H1 (cell line): ENCODE results near the gene DZIP1L.

Experiments
- CEBPB ChIP-seq: IDR thresholded peaks from 2 replicates; pipeline ENCODE4 v1.6.1; 2012; ENCODE audit warnings: low read depth, low read length
- CREB1 ChIP-seq: IDR thresholded peaks from 2 replicates; pipeline ENCODE4 v1.6.1; 2012; ENCODE audit warnings: inconsistent platforms
- EP300 ChIP-seq, 2 experiments: IDR thresholded peaks; 1 replicate in 1 of 2; 2 replicates in 1 of 2; pipeline ENCODE4 v1.6.1; 2011 to 2012; ENCODE audit warnings: low read depth in 2 of 2, low read length in 2 of 2, mild to moderate bottlenecking in 2 of 2, borderline replicate concordance in 1 of 2, inconsistent platforms in 1 of 2, moderate library complexity in 1 of 2
- FOSL1 ChIP-seq: IDR thresholded peaks from 2 replicates; pipeline ENCODE4 v1.6.1; 2011; ENCODE audit warnings: mild to moderate bottlenecking, low read depth, low read length, moderate library complexity; ENCODE audit not compliant: insufficient read depth
- HDAC2 ChIP-seq, 2 experiments: fragments of 300-600 bp in 1 of 2; sonication (generic) in 1 of 2; IDR thresholded peaks; 2 replicates each; pipeline ENCODE4 v1.6.1; 2011 to 2012; ENCODE audit warnings: low read depth in 2 of 2, low read length in 2 of 2, mild to moderate bottlenecking in 2 of 2, moderate library complexity in 2 of 2, borderline replicate concordance in 1 of 2, inconsistent platforms in 1 of 2
- JUND ChIP-seq: IDR thresholded peaks from 2 replicates; pipeline ENCODE4 v1.6.1; 2011; ENCODE audit warnings: mild to moderate bottlenecking, improper control_type of control experiment, low read length
- POLR2A ChIP-seq, 2 experiments: IDR thresholded peaks; 1 replicate in 1 of 2; 2 replicates in 1 of 2; pipeline ENCODE4 v1.6.1; 2011; ENCODE audit warnings: low read depth in 2 of 2, low read length in 2 of 2, mild to moderate bottlenecking in 2 of 2; ENCODE audit errors: control extremely low read depth in 1 of 2
- POLR2AphosphoS5 ChIP-seq: IDR thresholded peaks from 2 replicates; pipeline ENCODE4 v1.6.1; 2011; ENCODE audit warnings: low read depth, low read length
- RXRA ChIP-seq: IDR thresholded peaks from 2 replicates; pipeline ENCODE4 v1.6.1; 2011; ENCODE audit warnings: low read depth, mild to moderate bottlenecking, low read length, moderate library complexity; ENCODE audit not compliant: insufficient read depth
- SIN3A ChIP-seq, 2 experiments: IDR thresholded peaks in 1 of 2; conservative IDR thresholded peaks in 1 of 2; 2 replicates each; pipeline ENCODE4 v1.6.1; 2011 to 2012; ENCODE audit warnings: low read length in 2 of 2, improper control_type of control experiment in 1 of 2, low read depth in 1 of 2, mild to moderate bottlenecking in 1 of 2
- TAF7 ChIP-seq: optimal IDR thresholded peaks from 2 replicates; pipeline ENCODE3; 2011; ENCODE audit warnings: low read depth, mild to moderate bottlenecking, inconsistent platforms, low read length, moderate library complexity, borderline replicate concordance
- TF ChIP-seq, protein P1 (sequence below): fragments of 300-600 bp; sonication (generic); IDR thresholded peaks from 2 replicates; pipeline ENCODE4 v1.7.1; 2012; ENCODE audit warnings: low read length, moderate library complexity, mild to moderate bottlenecking, inconsistent platforms; ENCODE audit not compliant: insufficient replicate concordance
- TF ChIP-seq, protein P2 (sequence below), 3 experiments: IDR thresholded peaks; 1 replicate in 2 of 3; 2 replicates in 1 of 3; pipeline versions ENCODE4 v1.5.1 to v1.6.1; 2011; ENCODE audit warnings: low read length in 3 of 3, mild to moderate bottlenecking in 3 of 3, inconsistent platforms in 2 of 3, low read depth in 1 of 3, moderate library complexity in 1 of 3; ENCODE audit not compliant: insufficient read depth in 1 of 3; ENCODE audit errors: control extremely low read depth in 1 of 3

DNA sequence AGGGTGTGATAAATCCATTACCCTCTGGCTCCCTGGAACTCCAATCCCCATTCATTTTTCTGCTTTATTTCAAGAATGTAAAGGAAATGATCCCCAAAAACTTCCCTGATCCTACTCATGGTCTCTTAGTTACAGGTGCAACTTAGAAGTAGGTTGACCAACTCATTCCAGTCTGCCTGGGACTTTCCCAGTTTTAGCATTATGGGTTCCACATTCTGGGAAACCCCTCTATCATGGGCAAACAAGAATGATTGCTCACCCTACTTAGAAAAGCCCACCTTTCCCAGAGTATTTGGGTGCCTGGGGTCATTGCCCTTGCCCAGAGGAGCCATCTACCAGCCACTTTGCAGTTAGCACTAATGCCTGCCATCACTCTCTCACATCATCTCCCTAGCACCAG, 89.9 kb downstream of the DZIP1L start:
- TF ChIP-seq, protein P1, sequence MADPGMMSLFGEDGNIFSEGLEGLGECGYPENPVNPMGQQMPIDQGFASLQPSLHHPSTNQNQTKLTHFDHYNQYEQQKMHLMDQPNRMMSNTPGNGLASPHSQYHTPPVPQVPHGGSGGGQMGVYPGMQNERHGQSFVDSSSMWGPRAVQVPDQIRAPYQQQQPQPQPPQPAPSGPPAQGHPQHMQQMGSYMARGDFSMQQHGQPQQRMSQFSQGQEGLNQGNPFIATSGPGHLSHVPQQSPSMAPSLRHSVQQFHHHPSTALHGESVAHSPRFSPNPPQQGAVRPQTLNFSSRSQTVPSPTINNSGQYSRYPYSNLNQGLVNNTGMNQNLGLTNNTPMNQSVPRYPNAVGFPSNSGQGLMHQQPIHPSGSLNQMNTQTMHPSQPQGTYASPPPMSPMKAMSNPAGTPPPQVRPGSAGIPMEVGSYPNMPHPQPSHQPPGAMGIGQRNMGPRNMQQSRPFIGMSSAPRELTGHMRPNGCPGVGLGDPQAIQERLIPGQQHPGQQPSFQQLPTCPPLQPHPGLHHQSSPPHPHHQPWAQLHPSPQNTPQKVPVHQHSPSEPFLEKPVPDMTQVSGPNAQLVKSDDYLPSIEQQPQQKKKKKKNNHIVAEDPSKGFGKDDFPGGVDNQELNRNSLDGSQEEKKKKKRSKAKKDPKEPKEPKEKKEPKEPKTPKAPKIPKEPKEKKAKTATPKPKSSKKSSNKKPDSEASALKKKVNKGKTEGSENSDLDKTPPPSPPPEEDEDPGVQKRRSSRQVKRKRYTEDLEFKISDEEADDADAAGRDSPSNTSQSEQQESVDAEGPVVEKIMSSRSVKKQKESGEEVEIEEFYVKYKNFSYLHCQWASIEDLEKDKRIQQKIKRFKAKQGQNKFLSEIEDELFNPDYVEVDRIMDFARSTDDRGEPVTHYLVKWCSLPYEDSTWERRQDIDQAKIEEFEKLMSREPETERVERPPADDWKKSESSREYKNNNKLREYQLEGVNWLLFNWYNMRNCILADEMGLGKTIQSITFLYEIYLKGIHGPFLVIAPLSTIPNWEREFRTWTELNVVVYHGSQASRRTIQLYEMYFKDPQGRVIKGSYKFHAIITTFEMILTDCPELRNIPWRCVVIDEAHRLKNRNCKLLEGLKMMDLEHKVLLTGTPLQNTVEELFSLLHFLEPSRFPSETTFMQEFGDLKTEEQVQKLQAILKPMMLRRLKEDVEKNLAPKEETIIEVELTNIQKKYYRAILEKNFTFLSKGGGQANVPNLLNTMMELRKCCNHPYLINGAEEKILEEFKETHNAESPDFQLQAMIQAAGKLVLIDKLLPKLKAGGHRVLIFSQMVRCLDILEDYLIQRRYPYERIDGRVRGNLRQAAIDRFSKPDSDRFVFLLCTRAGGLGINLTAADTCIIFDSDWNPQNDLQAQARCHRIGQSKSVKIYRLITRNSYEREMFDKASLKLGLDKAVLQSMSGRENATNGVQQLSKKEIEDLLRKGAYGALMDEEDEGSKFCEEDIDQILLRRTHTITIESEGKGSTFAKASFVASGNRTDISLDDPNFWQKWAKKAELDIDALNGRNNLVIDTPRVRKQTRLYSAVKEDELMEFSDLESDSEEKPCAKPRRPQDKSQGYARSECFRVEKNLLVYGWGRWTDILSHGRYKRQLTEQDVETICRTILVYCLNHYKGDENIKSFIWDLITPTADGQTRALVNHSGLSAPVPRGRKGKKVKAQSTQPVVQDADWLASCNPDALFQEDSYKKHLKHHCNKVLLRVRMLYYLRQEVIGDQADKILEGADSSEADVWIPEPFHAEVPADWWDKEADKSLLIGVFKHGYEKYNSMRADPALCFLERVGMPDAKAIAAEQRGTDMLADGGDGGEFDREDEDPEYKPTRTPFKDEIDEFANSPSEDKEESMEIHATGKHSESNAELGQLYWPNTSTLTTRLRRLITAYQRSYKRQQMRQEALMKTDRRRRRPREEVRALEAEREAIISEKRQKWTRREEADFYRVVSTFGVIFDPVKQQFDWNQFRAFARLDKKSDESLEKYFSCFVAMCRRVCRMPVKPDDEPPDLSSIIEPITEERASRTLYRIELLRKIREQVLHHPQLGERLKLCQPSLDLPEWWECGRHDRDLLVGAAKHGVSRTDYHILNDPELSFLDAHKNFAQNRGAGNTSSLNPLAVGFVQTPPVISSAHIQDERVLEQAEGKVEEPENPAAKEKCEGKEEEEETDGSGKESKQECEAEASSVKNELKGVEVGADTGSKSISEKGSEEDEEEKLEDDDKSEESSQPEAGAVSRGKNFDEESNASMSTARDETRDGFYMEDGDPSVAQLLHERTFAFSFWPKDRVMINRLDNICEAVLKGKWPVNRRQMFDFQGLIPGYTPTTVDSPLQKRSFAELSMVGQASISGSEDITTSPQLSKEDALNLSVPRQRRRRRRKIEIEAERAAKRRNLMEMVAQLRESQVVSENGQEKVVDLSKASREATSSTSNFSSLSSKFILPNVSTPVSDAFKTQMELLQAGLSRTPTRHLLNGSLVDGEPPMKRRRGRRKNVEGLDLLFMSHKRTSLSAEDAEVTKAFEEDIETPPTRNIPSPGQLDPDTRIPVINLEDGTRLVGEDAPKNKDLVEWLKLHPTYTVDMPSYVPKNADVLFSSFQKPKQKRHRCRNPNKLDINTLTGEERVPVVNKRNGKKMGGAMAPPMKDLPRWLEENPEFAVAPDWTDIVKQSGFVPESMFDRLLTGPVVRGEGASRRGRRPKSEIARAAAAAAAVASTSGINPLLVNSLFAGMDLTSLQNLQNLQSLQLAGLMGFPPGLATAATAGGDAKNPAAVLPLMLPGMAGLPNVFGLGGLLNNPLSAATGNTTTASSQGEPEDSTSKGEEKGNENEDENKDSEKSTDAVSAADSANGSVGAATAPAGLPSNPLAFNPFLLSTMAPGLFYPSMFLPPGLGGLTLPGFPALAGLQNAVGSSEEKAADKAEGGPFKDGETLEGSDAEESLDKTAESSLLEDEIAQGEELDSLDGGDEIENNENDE = no peak
- TF ChIP-seq JUND = no peak
- TF ChIP-seq, protein P2, sequence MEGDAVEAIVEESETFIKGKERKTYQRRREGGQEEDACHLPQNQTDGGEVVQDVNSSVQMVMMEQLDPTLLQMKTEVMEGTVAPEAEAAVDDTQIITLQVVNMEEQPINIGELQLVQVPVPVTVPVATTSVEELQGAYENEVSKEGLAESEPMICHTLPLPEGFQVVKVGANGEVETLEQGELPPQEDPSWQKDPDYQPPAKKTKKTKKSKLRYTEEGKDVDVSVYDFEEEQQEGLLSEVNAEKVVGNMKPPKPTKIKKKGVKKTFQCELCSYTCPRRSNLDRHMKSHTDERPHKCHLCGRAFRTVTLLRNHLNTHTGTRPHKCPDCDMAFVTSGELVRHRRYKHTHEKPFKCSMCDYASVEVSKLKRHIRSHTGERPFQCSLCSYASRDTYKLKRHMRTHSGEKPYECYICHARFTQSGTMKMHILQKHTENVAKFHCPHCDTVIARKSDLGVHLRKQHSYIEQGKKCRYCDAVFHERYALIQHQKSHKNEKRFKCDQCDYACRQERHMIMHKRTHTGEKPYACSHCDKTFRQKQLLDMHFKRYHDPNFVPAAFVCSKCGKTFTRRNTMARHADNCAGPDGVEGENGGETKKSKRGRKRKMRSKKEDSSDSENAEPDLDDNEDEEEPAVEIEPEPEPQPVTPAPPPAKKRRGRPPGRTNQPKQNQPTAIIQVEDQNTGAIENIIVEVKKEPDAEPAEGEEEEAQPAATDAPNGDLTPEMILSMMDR (IDR thresholded peaks at IDR 0.05; ENCODE audit: control extremely low read depth in 1 of 3, insufficient read depth in 1 of 3, low read depth in 1 of 3, low read length in 3 of 3) = no peak
- no peak for TF ChIP-seq HDAC2 (IDR thresholded peaks at IDR 0.05; ENCODE audit: borderline replicate concordance in 1 of 2, low read depth in 2 of 2, low read length in 2 of 2)
- no peak for TF ChIP-seq POLR2AphosphoS5
- no peak for TF ChIP-seq CEBPB
- no peak for TF ChIP-seq CREB1
- no peak for TF ChIP-seq EP300 (IDR thresholded peaks at IDR 0.05; ENCODE audit: borderline replicate concordance in 1 of 2, low read depth in 2 of 2, low read length in 2 of 2)
- no peak for TF ChIP-seq POLR2A (IDR thresholded peaks at IDR 0.05; ENCODE audit: control extremely low read depth in 1 of 2, low read depth in 2 of 2, low read length in 2 of 2)
- no peak for TF ChIP-seq SIN3A (conservative IDR thresholded peaks at IDR 0.05 in 1 of 2, IDR thresholded peaks at IDR 0.05 in 1 of 2; ENCODE audit: low read depth in 1 of 2, low read length in 2 of 2)
- no peak for TF ChIP-seq TAF7
- no peak for TF ChIP-seq RXRA
- no peak for TF ChIP-seq FOSL1
